Pancreas (tissue), 10 donors: ENCODE measurements around the gene KDM4B. TPM values are rescaled to one million over a fixed set of nuclear protein-coding genes. Genes with fewer than 3 reads are reported as not detected.
A peak's percentile ranks its signal among the peaks of the same experiment; 100 is the strongest.

ENCODE experiments used
- ATAC-seq, 4 donors: fragments of 200-7000 bp; cut with Tn5 transposase; one replicate each; pipeline versions ENCODE4 v1.8.0 to v1.9.1; 2020; ENCODE audit warnings: mild to moderate bottlenecking in 4 of 4, moderate library complexity in 4 of 4
- DNase-seq, 6 donors: peaks; one replicate each; pipeline ENCODE4 v3.0.0-alpha.2; 2020
- FAIRE-seq: peaks from 2 replicates; lab custom pipeline; 2012; peaks lifted over from hg19 to GRCh38; lab: Jason Lieb, UNC
- H3K27ac ChIP-seq, 4 donors: fragments of 200-600 bp; sonication (generic); 1 replicate in 3 of 4; 2 replicates in 1 of 4; pipeline versions ENCODE4 v1.5.0 to v1.8.0; 2020
- H3K27me3 ChIP-seq, 4 donors: fragments of 200-600 bp; one replicate each; pipeline ENCODE4 v1.8.0; 2021
- H3K36me3 ChIP-seq, 3 donors: fragments of 200-600 bp; sonication (generic) in 1 of 3; one replicate each; pipeline versions ENCODE4 v1.5.0 to v1.8.0; 2020 to 2021
- H3K4me1 ChIP-seq, 3 donors: fragments of 200-600 bp; one replicate each; pipeline ENCODE4 v1.8.0; 2021
- H3K4me3 ChIP-seq, 4 donors: fragments of 200-600 bp; sonication (generic) in 2 of 4; one replicate each; pipeline versions ENCODE4 v1.5.0 to v1.8.0; 2020 to 2021
- H3K9me3 ChIP-seq, 4 donors: fragments of 200-600 bp; one replicate each; pipeline ENCODE4 v1.8.0; 2021
- WGBS, 2 donors: extraction: QIAGEN DNeasy Blood & Tissue Kit; methylation state at CpG; one replicate each; pipeline ENCODE4 v1.1.7; 2013; 5-methylcytosine and 5-hydroxymethylcytosine counted together
- intact Hi-C, 3 donors: fragments of 100-400 bp; cut with DNase I; formaldehyde crosslinking; loops; one replicate each; pipeline versions ENCODE4 v1.11.1 to v1.14.2; 2022
- polyA plus RNA-seq, 2 donors: library from polyadenylated mRNA; stranded (reverse); fragments of 200-250 nt; gene quantifications; one replicate each; pipeline ENCODE4 v1.2.3, GENCODE V29; 2013
- total RNA-seq, 6 donors: library from RNA; stranded (reverse); fragmentation: NEBNext Ultra II Directional in 4 of 6; extraction: Animal tissue kit (Norgen Biotek cat#: 25700) in 4 of 6; gene quantifications; one replicate each; pipeline versions ENCODE4 v1.2.1 to v1.2.4, GENCODE V29; 2021 to 2023
- TF ChIP-seq, protein P1 (sequence below), 4 donors: fragments of 200-600 bp; sonication (generic) in 3 of 4; IDR thresholded peaks; one replicate each; pipeline versions ENCODE4 v1.5.0 to v1.8.0; 2021; ENCODE audit warnings: antibody characterized with exemption in 4 of 4
- donor health status: healthy with polysubstance abuse.
- donor health status: DM: no; HTN: no; CAD: no; lungs with moderate emphysema.
- donor health status: DM: no; HTN: no; CAD: no.
- donor health status: control.
- donor health status: control.
- donor health status: Bipolar disorder and iron deficiency.
- donor health status: DM: yes; HTN: yes; CAD: no.
- donor health status: DM: no; HTN: no; CAD: no.
- donor health status: DM: no; HTN: no; CAD: no.
- donor health status: DM: yes; HTN: yes; CAD: no.

Gene KDM4B
- total and polyA plus RNA-seq, 8 donors: 13.8 to 24.0 (median 18.5) TPM

DNA sequence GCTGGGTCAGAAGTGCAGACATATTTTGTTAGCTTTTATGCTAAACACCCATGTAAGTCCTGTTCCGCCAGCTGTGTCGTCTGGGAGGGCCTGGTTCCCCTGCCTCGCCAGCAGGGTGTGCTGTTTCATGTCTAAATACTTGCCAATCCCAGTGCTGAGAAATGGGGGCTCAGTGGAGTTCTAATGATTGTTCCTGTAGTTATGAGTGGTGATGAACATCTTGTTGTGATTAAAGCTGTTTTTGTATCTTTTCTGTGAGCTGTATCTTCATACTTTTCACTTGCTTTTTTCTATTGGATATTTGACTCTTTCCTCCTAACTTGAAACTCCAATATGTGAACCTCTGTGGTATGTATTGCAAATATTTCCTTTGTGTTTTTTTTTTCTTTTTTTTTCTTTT lies 32.7 kb downstream of the KDM4B start:
- H3K4me3 ChIP-seq: no peak overlapping the region
- no peaks in the 10 kb centered on the region for H3K4me1 ChIP-seq
- TF ChIP-seq, protein P1, sequence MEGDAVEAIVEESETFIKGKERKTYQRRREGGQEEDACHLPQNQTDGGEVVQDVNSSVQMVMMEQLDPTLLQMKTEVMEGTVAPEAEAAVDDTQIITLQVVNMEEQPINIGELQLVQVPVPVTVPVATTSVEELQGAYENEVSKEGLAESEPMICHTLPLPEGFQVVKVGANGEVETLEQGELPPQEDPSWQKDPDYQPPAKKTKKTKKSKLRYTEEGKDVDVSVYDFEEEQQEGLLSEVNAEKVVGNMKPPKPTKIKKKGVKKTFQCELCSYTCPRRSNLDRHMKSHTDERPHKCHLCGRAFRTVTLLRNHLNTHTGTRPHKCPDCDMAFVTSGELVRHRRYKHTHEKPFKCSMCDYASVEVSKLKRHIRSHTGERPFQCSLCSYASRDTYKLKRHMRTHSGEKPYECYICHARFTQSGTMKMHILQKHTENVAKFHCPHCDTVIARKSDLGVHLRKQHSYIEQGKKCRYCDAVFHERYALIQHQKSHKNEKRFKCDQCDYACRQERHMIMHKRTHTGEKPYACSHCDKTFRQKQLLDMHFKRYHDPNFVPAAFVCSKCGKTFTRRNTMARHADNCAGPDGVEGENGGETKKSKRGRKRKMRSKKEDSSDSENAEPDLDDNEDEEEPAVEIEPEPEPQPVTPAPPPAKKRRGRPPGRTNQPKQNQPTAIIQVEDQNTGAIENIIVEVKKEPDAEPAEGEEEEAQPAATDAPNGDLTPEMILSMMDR (IDR thresholded peaks at IDR 0.05): peak in 3 of 4 donors; percentile 22 to 35 (median 25)
- H3K9me3 ChIP-seq: no peaks in the 10 kb centered on the region
- FAIRE-seq (no peak), ATAC-seq (peak in 3 of 4 donors; percentile 46 to 70 (median 57)), DNase-seq (no peak)
- intact Hi-C loops: no loop called here
- no peak overlapping the region for H3K27ac ChIP-seq
- no peaks in the 10 kb centered on the region for H3K36me3 ChIP-seq
- H3K27me3 ChIP-seq: no peaks in the 10 kb centered on the region
- WGBS, 2 donors: 66 to 67% methylated on average over 3 of the region's 3 CpGs

DNA sequence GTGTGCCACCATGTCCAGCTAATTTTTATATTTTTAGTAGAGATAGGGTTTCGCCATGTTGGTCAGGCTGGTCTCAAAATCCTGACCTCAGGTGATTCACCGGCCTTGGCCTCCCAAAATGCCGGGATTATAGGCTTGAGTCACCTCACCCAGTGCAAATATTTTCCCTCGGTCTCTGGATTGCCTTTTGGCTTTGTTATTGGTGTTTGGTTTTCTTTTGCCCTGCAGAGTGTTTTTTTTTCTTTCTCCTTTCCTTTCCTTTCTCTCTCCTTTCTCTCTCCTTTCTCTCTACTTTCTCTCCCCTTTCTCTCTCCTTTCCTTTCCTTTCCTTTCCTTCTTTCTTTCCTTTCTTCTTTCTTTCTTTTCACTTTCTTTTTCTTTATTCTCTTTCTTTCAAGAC lies 33.2 kb downstream of the KDM4B start:
- FAIRE-seq: no peak
- no peak for DNase-seq
- H3K9me3 ChIP-seq: no peaks in the 10 kb centered on the region
- TF ChIP-seq, protein P1 (IDR thresholded peaks at IDR 0.05): no peak
- no peak overlapping the region for H3K4me3 ChIP-seq
- no peaks in the 10 kb centered on the region for H3K4me1 ChIP-seq
- H3K27me3 ChIP-seq: no peaks in the 10 kb centered on the region
- 65 to 74% methylated on average over 4 of the region's 4 CpGs for whole genome bisulfite sequencing, 2 donors
- no peak overlapping the region for H3K27ac ChIP-seq
- intact Hi-C loops: no loop called here
- peak in 1 of 4 donors; percentile 27 for ATAC-seq
- H3K36me3 ChIP-seq: no peaks in the 10 kb centered on the region

DNA sequence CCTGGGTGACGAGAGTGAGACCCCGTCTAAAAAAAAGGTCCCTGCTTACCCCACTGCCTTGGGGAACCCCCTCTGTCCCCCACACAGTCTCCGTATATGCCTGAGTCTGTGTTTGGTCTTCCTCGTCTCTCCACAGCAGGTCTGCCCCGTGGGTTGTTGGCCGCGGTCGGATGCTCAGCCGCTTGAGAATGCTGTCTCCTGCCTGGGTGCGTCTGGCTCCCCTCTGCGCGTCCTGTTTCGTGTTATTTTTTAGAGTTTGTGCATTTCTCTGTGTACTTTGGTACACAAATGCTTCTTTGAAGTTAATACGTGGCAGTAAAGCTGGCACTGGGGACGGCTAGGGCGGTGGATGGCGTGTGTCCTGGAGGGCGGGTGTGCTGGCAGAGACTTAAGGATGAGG lies 34.9 kb downstream of the KDM4B start:
- intact Hi-C loops: no loop called here
- WGBS, 2 donors: 90 to 92% methylated on average over 18 of the region's 18 CpGs
- Histone ChIP-seq H3K4me1 (no peaks in the 10 kb centered on the region), H3K36me3 (no peaks in the 10 kb centered on the region), H3K9me3 (no peaks in the 10 kb centered on the region), H3K27ac (no peak overlapping the region), H3K4me3 (no peak overlapping the region), H3K27me3 (no peaks in the 10 kb centered on the region)
- DNase-seq (no peak), FAIRE-seq (no peak), ATAC-seq (no peak)
- TF ChIP-seq, protein P1 (IDR thresholded peaks at IDR 0.05): no peak

DNA sequence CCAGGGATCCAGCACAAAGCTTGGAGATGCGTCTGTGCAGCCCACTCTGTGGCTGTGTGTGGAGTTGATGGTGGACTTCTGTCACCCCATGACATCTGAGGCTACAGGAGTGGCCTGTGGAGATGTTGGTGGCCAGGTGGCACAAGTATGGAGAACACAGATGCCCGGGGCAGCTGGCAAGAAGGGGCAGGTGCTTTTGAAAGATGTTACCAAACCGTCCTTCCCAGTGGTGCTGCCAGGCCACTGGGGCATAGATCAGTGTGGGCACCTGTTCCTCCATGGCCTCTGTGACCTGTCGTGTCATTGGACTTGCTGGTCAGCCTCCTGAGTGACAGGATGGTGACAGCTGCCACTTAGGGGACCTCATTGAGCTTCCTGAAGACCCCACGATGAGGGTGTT lies 36.2 kb downstream of the KDM4B start:
- TF ChIP-seq, protein P1 (IDR thresholded peaks at IDR 0.05): no peak
- DNase-seq (no peak), FAIRE-seq (no peak), ATAC-seq (no peak)
- H3K4me1 ChIP-seq: no peaks in the 10 kb centered on the region
- 68 to 69% methylated on average over 5 of the region's 5 CpGs for WGBS, 2 donors
- intact Hi-C loops: no loop called here
- H3K36me3 ChIP-seq: no peaks in the 10 kb centered on the region
- H3K4me3 ChIP-seq: no peak overlapping the region
- H3K27ac ChIP-seq: no peak overlapping the region
- no peaks in the 10 kb centered on the region for H3K9me3 ChIP-seq
- no peaks in the 10 kb centered on the region for H3K27me3 ChIP-seq

DNA sequence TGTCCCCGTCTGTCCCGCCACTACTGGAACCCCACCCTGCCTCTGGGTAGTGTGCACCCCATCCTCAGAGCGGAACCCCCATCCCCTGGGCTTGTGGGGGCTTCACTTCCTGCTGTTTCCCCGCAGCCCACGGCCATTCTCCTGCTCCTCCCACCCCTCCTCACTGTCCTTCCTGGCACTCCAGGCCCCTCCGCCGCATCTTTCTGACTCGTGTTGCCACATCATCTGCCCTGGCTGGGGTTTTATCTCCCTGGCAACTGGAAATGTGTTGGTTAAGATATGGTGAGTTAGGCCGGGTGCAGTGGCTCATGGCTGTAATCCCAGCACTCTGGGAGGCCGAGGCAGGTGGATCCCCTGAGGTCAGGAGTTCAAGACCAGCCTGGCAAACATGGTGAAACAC lies 37.3 kb downstream of the KDM4B start:
- no peak overlapping the region for H3K27ac ChIP-seq
- FAIRE-seq (no peak), ATAC-seq (peak in 2 of 4 donors; percentile 14 to 18)

More for the DNA sequence above, 37.3 kb downstream of the KDM4B start:
- H3K36me3 ChIP-seq: no peaks in the 10 kb centered on the region
- TF ChIP-seq, protein P1 (IDR thresholded peaks at IDR 0.05): no peak
- intact Hi-C loops: no loop called here
- WGBS, 2 donors: 54 to 65% methylated on average over 10 of the region's 10 CpGs
- no peaks in the 10 kb centered on the region for H3K4me1 ChIP-seq
- H3K9me3 ChIP-seq: no peaks in the 10 kb centered on the region
- DNase-seq: no peak
- H3K27me3 ChIP-seq: no peaks in the 10 kb centered on the region
- no peak overlapping the region for H3K4me3 ChIP-seq
